Activated T-helper 2 cell treated with anti-CD3 and anti-CD28 coated beads, Interferon-gamma antibody, Interleukin-2, Interleukin-4, amounts not matched to agents 10 μg/mL and 5 μg/mL and 100 μg/mL, durations not matched to agents 14 hours and 24 hours and 36 hours (primary cell): ENCODE data around the gene DOP1A. TPM values are rescaled to one million over a fixed set of nuclear protein-coding genes. Genes with fewer than 3 reads are reported as not detected.
A peak's percentile ranks its signal among the peaks of the same experiment; 100 is the strongest.
"Not testable (repeated sequence)": the region's sequence is repeated elsewhere in the genome, so short reads cannot be mapped to it uniquely, and the experiment has no call there.

Experiments
- DNase-seq: peaks from one replicate; pipeline ENCODE4 v3.0.0; 2021; ENCODE audit warnings: low spot score
- H3K27ac Mint-ChIP-seq: one replicate; pipeline ENCODE4 v1.8.0; 2021; ENCODE audit warnings: mixed read lengths
- H3K27me3 Mint-ChIP-seq: one replicate; pipeline ENCODE4 v1.8.0; 2021; ENCODE audit warnings: low read depth, mixed read lengths
- H3K36me3 Mint-ChIP-seq: one replicate; pipeline ENCODE4 v1.8.0; 2021; ENCODE audit warnings: low read depth, mixed read lengths
- H3K4me1 Mint-ChIP-seq: one replicate; pipeline ENCODE4 v1.8.0; 2021; ENCODE audit warnings: low read depth, mixed read lengths
- H3K4me3 Mint-ChIP-seq: one replicate; pipeline ENCODE4 v1.8.0; 2021; ENCODE audit warnings: low read depth, mild to moderate bottlenecking, moderate library complexity, mixed read lengths
- H3K9me3 Mint-ChIP-seq: one replicate; pipeline ENCODE4 v1.8.0; 2021; ENCODE audit warnings: mixed read lengths
- intact Hi-C: fragments of 100-400 bp; cut with micrococcal nuclease; formaldehyde crosslinking; loops from one replicate; pipeline ENCODE4 v1.15.1; 2023
- total RNA-seq: library from RNA; stranded (reverse); gene quantifications from 2 replicates; pipeline ENCODE4 v1.2.3, GENCODE V29; 2022

DOP1A gene
- total RNA-seq, 1 donor from 2014 or later = 7.5 TPM

GRCh38 chr6:83176246-83176645, 108.8 kb downstream of the DOP1A start:
- intact Hi-C loops = no loop called here
- no peak for DNase-seq
- H3K9me3 Mint-ChIP-seq = no peaks in the 10 kb centered on the region
- H3K4me1 Mint-ChIP-seq = no peaks in the 10 kb centered on the region
- no peak overlapping the region for H3K27ac Mint-ChIP-seq
- no peak overlapping the region for H3K4me3 Mint-ChIP-seq
- H3K36me3 Mint-ChIP-seq = peaks cover 63% of the 10 kb centered on the region
- H3K27me3 Mint-ChIP-seq = no peaks in the 10 kb centered on the region

- Mint-ChIP-seq H3K36me3 (peaks cover 65% of the 10 kb centered on the region), H3K4me1 (no peaks in the 10 kb centered on the region)
These were observed 113.0 kb downstream of the DOP1A start for GRCh38 chr6:83180426-83180950.

GRCh38 chr6:83182114-83182513, 114.6 kb downstream of the DOP1A start:
- Mint-ChIP-seq H3K9me3 (no peaks in the 10 kb centered on the region), H3K4me1 (peaks cover 1% of the 10 kb centered on the region), H3K27me3 (no peaks in the 10 kb centered on the region), H3K36me3 (peaks cover 63% of the 10 kb centered on the region), H3K27ac (no peak overlapping the region), H3K4me3 (no peak overlapping the region)
- no peak for DNase-seq
- intact Hi-C loops = no loop called here

More at GRCh38 chr6:83180426-83180950, 113.0 kb downstream of the DOP1A start:
- Mint-ChIP-seq H3K9me3 (no peaks in the 10 kb centered on the region), H3K27me3 (no peaks in the 10 kb centered on the region), H3K4me3 (no peak overlapping the region), H3K27ac (no peak overlapping the region)
- DNase-seq = no peak
- intact Hi-C loops = no loop called here

- Mint-ChIP-seq H3K27me3 (no peaks in the 10 kb centered on the region), H3K27ac (no peak overlapping the region), H3K4me3 (no peak overlapping the region), H3K4me1 (peaks cover 1% of the 10 kb centered on the region), H3K9me3 (no peaks in the 10 kb centered on the region), H3K36me3 (peaks cover 58% of the 10 kb centered on the region)
- intact Hi-C loops = no loop called here
- DNase-seq = no peak
These were observed 115.8 kb downstream of the DOP1A start for GRCh38 chr6:83183082-83183828.

GRCh38 chr6:83185096-83185495, 117.6 kb downstream of the DOP1A start:
- peaks cover 2% of the 10 kb centered on the region for H3K4me1 Mint-ChIP-seq
- H3K36me3 Mint-ChIP-seq = peaks cover 65% of the 10 kb centered on the region
- intact Hi-C loops = no loop called here
- no peaks in the 10 kb centered on the region for H3K9me3 Mint-ChIP-seq
- H3K4me3 Mint-ChIP-seq = no peak overlapping the region
- H3K27ac Mint-ChIP-seq = no peak overlapping the region
- DNase-seq = no peak
- H3K27me3 Mint-ChIP-seq = no peaks in the 10 kb centered on the region

- DNase-seq = no peak
- no peaks in the 10 kb centered on the region for H3K9me3 Mint-ChIP-seq
- peaks cover 45% of the 10 kb centered on the region for H3K36me3 Mint-ChIP-seq
- intact Hi-C loops = no loop called here
- no peaks in the 10 kb centered on the region for H3K27me3 Mint-ChIP-seq
- no peak overlapping the region for H3K27ac Mint-ChIP-seq
- peaks cover 12% of the 10 kb centered on the region for H3K4me1 Mint-ChIP-seq
- no peak overlapping the region for H3K4me3 Mint-ChIP-seq
These were observed 121.0 kb downstream of the DOP1A start for GRCh38 chr6:83188501-83188900.

- H3K9me3 Mint-ChIP-seq = no peaks in the 10 kb centered on the region
- H3K27me3 Mint-ChIP-seq = peaks cover 6% of the 10 kb centered on the region
- H3K4me1 Mint-ChIP-seq = peaks cover 18% of the 10 kb centered on the region
- peaks cover 32% of the 10 kb centered on the region for H3K36me3 Mint-ChIP-seq
- H3K27ac Mint-ChIP-seq = no peak overlapping the region
- peak overlapping the region; percentile 56 for H3K4me3 Mint-ChIP-seq
- intact Hi-C loops = loop anchor here (5.0 kb wide), 1 partner anchor 943 kb away; the partner anchor contains the start of gene IBTK
- DNase-seq = no peak
These were observed 123.2 kb downstream of the DOP1A start for GRCh38 chr6:83190626-83191025.

GRCh38 chr6:83191974-83192373, 124.5 kb downstream of the DOP1A start:
- peak overlapping the region; percentile 90 for H3K4me3 Mint-ChIP-seq
- not testable (repeated sequence) for H3K27ac Mint-ChIP-seq, H3K9me3 Mint-ChIP-seq, H3K27me3 Mint-ChIP-seq, DNase-seq
- H3K36me3 Mint-ChIP-seq = peaks cover 32% of the 10 kb centered on the region
- intact Hi-C loops = loop anchor here (2.0 to 5.0 kb wide), 2 partner anchors 23 to 945 kb away; partner anchors contain the start of gene IBTK
- peaks cover 17% of the 10 kb centered on the region for H3K4me1 Mint-ChIP-seq

GRCh38 chr6:83192456-83192855, 125.0 kb downstream of the DOP1A start:
- peak overlapping the region; percentile 89 for H3K27ac Mint-ChIP-seq
- no peak for DNase-seq
- H3K9me3 Mint-ChIP-seq = no peaks in the 10 kb centered on the region
- H3K36me3 Mint-ChIP-seq = peaks cover 32% of the 10 kb centered on the region
- peaks cover 17% of the 10 kb centered on the region for H3K4me1 Mint-ChIP-seq
- peak overlapping the region; percentile 90 for H3K4me3 Mint-ChIP-seq
- H3K27me3 Mint-ChIP-seq = peaks cover 6% of the 10 kb centered on the region
- intact Hi-C loops = loop anchor here (2.0 to 5.0 kb wide), 2 partner anchors 22 to 945 kb away; partner anchors contain the start of gene IBTK

GRCh38 chr6:83192871-83193746, 125.6 kb downstream of the DOP1A start, which contains the start of the genes PGM3 and RWDD2A:
TSS of gene PGM3 (minus strand) at chr6:83193265. CDS start at chr6:83191012, 2,253 bp downstream.
TSS of gene RWDD2A (plus strand) at chr6:83193357. CDS start at chr6:83194452, 1,095 bp downstream.
- Mint-ChIP-seq H3K4me1 (peaks cover 17% of the 10 kb centered on the region), H3K4me3 (peak within 1 kb of the TSS; percentile 90)
- intact Hi-C loops = loop anchor here (1.0 to 5.0 kb wide), 3 partner anchors 22 to 946 kb away; partner anchors contain the start of genes DOP1A and IBTK

GRCh38 chr6:83193747-83194566, 126.5 kb downstream of the DOP1A start:
- H3K27ac Mint-ChIP-seq = no peak overlapping the region
- peak overlapping the region; percentile 71 for H3K4me3 Mint-ChIP-seq
- H3K27me3 Mint-ChIP-seq = peaks cover 6% of the 10 kb centered on the region
- H3K36me3 Mint-ChIP-seq = peaks cover 25% of the 10 kb centered on the region
- H3K4me1 Mint-ChIP-seq = peaks cover 17% of the 10 kb centered on the region
- intact Hi-C loops = loop anchor here (1.0 to 5.0 kb wide), 3 partner anchors 21 to 947 kb away; partner anchors contain the start of genes DOP1A and IBTK
- peak; percentile 11 for DNase-seq
- no peaks in the 10 kb centered on the region for H3K9me3 Mint-ChIP-seq

More at GRCh38 chr6:83192871-83193746, 125.6 kb downstream of the DOP1A start, which contains the start of the genes PGM3 and RWDD2A:
- Mint-ChIP-seq H3K36me3 (peaks cover 31% of the 10 kb centered on the region), H3K27ac (peak within 1 kb of the TSS; percentile 89), H3K27me3 (peaks cover 6% of the 10 kb centered on the region), H3K9me3 (no peaks in the 10 kb centered on the region)
- DNase-seq = peak; percentile 85
